Measurements from ENCODE around the gene CTBP2. TPM values are rescaled to one million over a fixed set of nuclear protein-coding genes. Genes with fewer than 3 reads are reported as not detected.
"Not testable (repeated sequence)": the region's sequence is repeated elsewhere in the genome, so short reads cannot be mapped to it uniquely, and the experiment has no call there.

Gene CTBP2
- total RNA-seq, 2 experiments from 2014 or later: 0.27 to 0.29 TPM

- no peaks in the 10 kb centered on the region for H3K9me3 Mint-ChIP-seq
- no peaks in the 10 kb centered on the region for H3K36me3 Mint-ChIP-seq
- intact Hi-C loops (cut with micrococcal nuclease): no loop called here
- ChIA-PET POLR2A (no interaction called here), CTCF (no interaction called here)
- H3K4me3 Mint-ChIP-seq: no peak overlapping the region
- H3K27me3 Mint-ChIP-seq: peaks cover 66% of the 10 kb centered on the region
- no peak for DNase-seq
- no peak overlapping the region for H3K27ac Mint-ChIP-seq
- no peaks in the 10 kb centered on the region for H3K4me1 Mint-ChIP-seq (ENCODE audit: low read depth)
Measured at GRCh38 chr10:125151553-125152449, 8.6 kb downstream of the CTBP2 start.

- intact Hi-C loops (cut with micrococcal nuclease): no loop called here
- H3K4me3 Mint-ChIP-seq: no peak overlapping the region
- no peak overlapping the region for H3K27ac Mint-ChIP-seq
- ChIA-PET POLR2A (no interaction called here), CTCF (no interaction called here)
- H3K36me3 Mint-ChIP-seq: no peaks in the 10 kb centered on the region
- H3K4me1 Mint-ChIP-seq (ENCODE audit: low read depth): no peaks in the 10 kb centered on the region
- peaks cover 66% of the 10 kb centered on the region for H3K27me3 Mint-ChIP-seq
- H3K9me3 Mint-ChIP-seq: no peaks in the 10 kb centered on the region
- no peak for DNase-seq
Measured at GRCh38 chr10:125151170-125151552, 9.2 kb downstream of the CTBP2 start.

- DNase-seq; intact Hi-C loops (cut with micrococcal nuclease); CTCF ChIA-PET; H3K36me3 Mint-ChIP-seq; H3K4me3 Mint-ChIP-seq; H3K4me1 Mint-ChIP-seq (ENCODE audit: low read depth); H3K9me3 Mint-ChIP-seq; POLR2A ChIA-PET; H3K27ac Mint-ChIP-seq: not testable (repeated sequence)
- peaks cover 62% of the 10 kb centered on the region for H3K27me3 Mint-ChIP-seq
Measured at GRCh38 chr10:125150376-125151083, 9.8 kb downstream of the CTBP2 start.

- ChIA-PET CTCF (no interaction called here), POLR2A (no interaction called here)
- H3K9me3 Mint-ChIP-seq: no peaks in the 10 kb centered on the region
- intact Hi-C loops (cut with micrococcal nuclease): no loop called here
- H3K4me1 Mint-ChIP-seq (ENCODE audit: low read depth): no peaks in the 10 kb centered on the region
- H3K27me3 Mint-ChIP-seq: peaks cover 58% of the 10 kb centered on the region
- H3K4me3 Mint-ChIP-seq: no peak overlapping the region
- DNase-seq: no peak
- no peaks in the 10 kb centered on the region for H3K36me3 Mint-ChIP-seq
- no peak overlapping the region for H3K27ac Mint-ChIP-seq
Measured at GRCh38 chr10:125149680-125150047, 10.7 kb downstream of the CTBP2 start.

- Mint-ChIP-seq H3K4me3 (no peak overlapping the region), H3K27ac (no peak overlapping the region), H3K4me1 (ENCODE audit: low read depth) (no peaks in the 10 kb centered on the region), H3K27me3 (peaks cover 55% of the 10 kb centered on the region), H3K36me3 (no peaks in the 10 kb centered on the region), H3K9me3 (no peaks in the 10 kb centered on the region)
- ChIA-PET CTCF (no interaction called here), POLR2A (no interaction called here)
- intact Hi-C loops (cut with micrococcal nuclease): no loop called here
- DNase-seq: no peak
Measured at GRCh38 chr10:125149036-125149679, 11.2 kb downstream of the CTBP2 start.

- CTCF ChIA-PET: no interaction called here
- Mint-ChIP-seq H3K4me3 (no peak overlapping the region), H3K4me1 (ENCODE audit: low read depth) (no peaks in the 10 kb centered on the region), H3K9me3 (no peaks in the 10 kb centered on the region), H3K27me3 (peaks cover 54% of the 10 kb centered on the region), H3K27ac (no peak overlapping the region), H3K36me3 (no peaks in the 10 kb centered on the region)
- no peak for DNase-seq
- POLR2A ChIA-PET: no interaction called here
- intact Hi-C loops (cut with micrococcal nuclease): no loop called here
Measured at GRCh38 chr10:125148528-125148927, 11.8 kb downstream of the CTBP2 start.

GRCh38 chr10:125147971-125148439, 12.4 kb downstream of the CTBP2 start:
- CTCF ChIA-PET: no interaction called here
- no peak overlapping the region for H3K27ac Mint-ChIP-seq
- intact Hi-C loops (cut with micrococcal nuclease): no loop called here
- H3K36me3 Mint-ChIP-seq: no peaks in the 10 kb centered on the region
- H3K27me3 Mint-ChIP-seq: peaks cover 50% of the 10 kb centered on the region
- no peaks in the 10 kb centered on the region for H3K4me1 Mint-ChIP-seq (ENCODE audit: low read depth)
- H3K4me3 Mint-ChIP-seq: no peak overlapping the region
- POLR2A ChIA-PET: no interaction called here
- DNase-seq: no peak
- H3K9me3 Mint-ChIP-seq: no peaks in the 10 kb centered on the region

- POLR2A ChIA-PET: no interaction called here
- Mint-ChIP-seq H3K27ac (no peak overlapping the region), H3K27me3 (peaks cover 45% of the 10 kb centered on the region), H3K4me1 (ENCODE audit: low read depth) (no peaks in the 10 kb centered on the region), H3K36me3 (no peaks in the 10 kb centered on the region), H3K4me3 (no peak overlapping the region), H3K9me3 (no peaks in the 10 kb centered on the region)
- DNase-seq: no peak
- intact Hi-C loops (cut with micrococcal nuclease): no loop called here
- CTCF ChIA-PET: interaction anchor here (0.7 kb wide), 1 partner anchor 44 kb away, joined by 3 read pairs; no protein-coding TSS in a partner anchor
Measured at GRCh38 chr10:125146791-125147579, 13.4 kb downstream of the CTBP2 start.

- H3K9me3 Mint-ChIP-seq: no peaks in the 10 kb centered on the region
- no peak overlapping the region for H3K27ac Mint-ChIP-seq
- H3K36me3 Mint-ChIP-seq: no peaks in the 10 kb centered on the region
- H3K4me1 Mint-ChIP-seq (ENCODE audit: low read depth): no peaks in the 10 kb centered on the region
- POLR2A ChIA-PET: no interaction called here
- CTCF ChIA-PET: interaction anchor here (1.7 kb wide), 1 partner anchor 98 kb away, joined by 5 read pairs; no protein-coding TSS in a partner anchor
- H3K4me3 Mint-ChIP-seq: no peak overlapping the region
- intact Hi-C loops (cut with micrococcal nuclease): no loop called here
- peaks cover 38% of the 10 kb centered on the region for H3K27me3 Mint-ChIP-seq
- DNase-seq: no peak
Measured at GRCh38 chr10:125145636-125146035, 14.7 kb downstream of the CTBP2 start.

GRCh38 chr10:125144693-125145623, 15.4 kb downstream of the CTBP2 start:
- H3K27me3 Mint-ChIP-seq: peaks cover 35% of the 10 kb centered on the region
- H3K4me3 Mint-ChIP-seq: no peak overlapping the region
- no peaks in the 10 kb centered on the region for H3K9me3 Mint-ChIP-seq
- no peaks in the 10 kb centered on the region for H3K4me1 Mint-ChIP-seq (ENCODE audit: low read depth)
- intact Hi-C loops (cut with micrococcal nuclease): no loop called here
- ChIA-PET POLR2A (no interaction called here), CTCF (interaction anchor here (1.7 kb wide), 1 partner anchor 97 kb away, joined by 5 read pairs; no protein-coding TSS in a partner anchor)
- no peaks in the 10 kb centered on the region for H3K36me3 Mint-ChIP-seq
- no peak overlapping the region for H3K27ac Mint-ChIP-seq
- DNase-seq: no peak

- no peak for DNase-seq
- peaks cover 31% of the 10 kb centered on the region for H3K27me3 Mint-ChIP-seq
- POLR2A ChIA-PET: no interaction called here
- H3K4me1 Mint-ChIP-seq (ENCODE audit: low read depth): no peaks in the 10 kb centered on the region
- no peaks in the 10 kb centered on the region for H3K36me3 Mint-ChIP-seq
- H3K27ac Mint-ChIP-seq: no peak overlapping the region
- CTCF ChIA-PET: interaction anchor here (1.7 kb wide), 1 partner anchor 96 kb away, joined by 5 read pairs; no protein-coding TSS in a partner anchor
- H3K4me3 Mint-ChIP-seq: no peak overlapping the region
- intact Hi-C loops (cut with micrococcal nuclease): no loop called here
- H3K9me3 Mint-ChIP-seq: no peaks in the 10 kb centered on the region
Measured at GRCh38 chr10:125144206-125144605, 16.2 kb downstream of the CTBP2 start.

Data from activated CD4-positive, alpha-beta memory T cell treated with anti-CD3 and anti-CD28 coated beads for 36 hours (primary cell).